Measurements from ENCODE around the gene MT1X. TPM values are rescaled to one million over a fixed set of nuclear protein-coding genes. Genes with fewer than 3 reads are reported as not detected.

The MT1X gene
- total and polyA plus RNA-seq, 2 of the 13 experiments (the other 11 are each of a cell fraction or from before 2014, with no cell fraction given), result 19.7 to 288 TPM

DNA sequence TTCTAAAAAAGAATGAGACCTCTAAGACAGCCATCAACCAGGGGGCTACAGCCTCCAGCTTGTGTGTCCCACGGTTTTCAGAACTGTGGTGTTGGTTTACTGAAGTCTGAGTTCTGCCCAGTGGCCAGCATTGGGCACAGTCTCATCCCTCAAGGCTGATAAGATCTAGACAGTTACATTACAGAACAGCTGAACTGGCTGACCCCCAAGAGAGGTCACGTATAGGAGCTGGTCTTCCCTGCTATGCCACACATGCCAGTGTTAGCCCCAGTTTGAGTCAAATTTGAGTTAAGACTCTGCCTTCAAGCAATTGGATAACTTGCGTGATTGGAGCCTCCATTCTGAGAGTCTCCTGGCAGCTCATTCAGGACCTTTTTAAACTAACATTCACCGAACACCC lies 32.9 kb downstream of the MT1X start (continued):
- TF ChIP-seq, protein P1, sequence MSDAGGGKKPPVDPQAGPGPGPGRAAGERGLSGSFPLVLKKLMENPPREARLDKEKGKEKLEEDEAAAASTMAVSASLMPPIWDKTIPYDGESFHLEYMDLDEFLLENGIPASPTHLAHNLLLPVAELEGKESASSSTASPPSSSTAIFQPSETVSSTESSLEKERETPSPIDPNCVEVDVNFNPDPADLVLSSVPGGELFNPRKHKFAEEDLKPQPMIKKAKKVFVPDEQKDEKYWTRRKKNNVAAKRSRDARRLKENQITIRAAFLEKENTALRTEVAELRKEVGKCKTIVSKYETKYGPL (CRISPR knock-in tag; IDR thresholded peaks at IDR 0.05), result no peak
- TF ChIP-seq, protein P2, sequence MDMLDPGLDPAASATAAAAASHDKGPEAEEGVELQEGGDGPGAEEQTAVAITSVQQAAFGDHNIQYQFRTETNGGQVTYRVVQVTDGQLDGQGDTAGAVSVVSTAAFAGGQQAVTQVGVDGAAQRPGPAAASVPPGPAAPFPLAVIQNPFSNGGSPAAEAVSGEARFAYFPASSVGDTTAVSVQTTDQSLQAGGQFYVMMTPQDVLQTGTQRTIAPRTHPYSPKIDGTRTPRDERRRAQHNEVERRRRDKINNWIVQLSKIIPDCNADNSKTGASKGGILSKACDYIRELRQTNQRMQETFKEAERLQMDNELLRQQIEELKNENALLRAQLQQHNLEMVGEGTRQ (IDR thresholded peaks at IDR 0.05; ENCODE audit: low read depth, low read length), result no peak
- TF ChIP-seq, protein P2 (CRISPR knock-in tag; IDR thresholded peaks at IDR 0.05; ENCODE audit: borderline replicate concordance), result no peak
- TF ChIP-seq ZNF143 (CRISPR knock-in tag; IDR thresholded peaks at IDR 0.05) (no peak), ZNF484 (CRISPR knock-in tag; IDR thresholded peaks at IDR 0.05; ENCODE audit: borderline replicate concordance, low read depth) (no peak), KDM4B (CRISPR knock-in tag; IDR thresholded peaks at IDR 0.05) (no peak), MAFF (IDR thresholded peaks at IDR 0.05; ENCODE audit: low read depth, low read length) (no peak), KAT8 (CRISPR knock-in tag; IDR thresholded peaks at IDR 0.05) (no peak), ZNF549 (CRISPR knock-in tag; IDR thresholded peaks at IDR 0.05) (no peak)
- TF ChIP-seq, protein P3, sequence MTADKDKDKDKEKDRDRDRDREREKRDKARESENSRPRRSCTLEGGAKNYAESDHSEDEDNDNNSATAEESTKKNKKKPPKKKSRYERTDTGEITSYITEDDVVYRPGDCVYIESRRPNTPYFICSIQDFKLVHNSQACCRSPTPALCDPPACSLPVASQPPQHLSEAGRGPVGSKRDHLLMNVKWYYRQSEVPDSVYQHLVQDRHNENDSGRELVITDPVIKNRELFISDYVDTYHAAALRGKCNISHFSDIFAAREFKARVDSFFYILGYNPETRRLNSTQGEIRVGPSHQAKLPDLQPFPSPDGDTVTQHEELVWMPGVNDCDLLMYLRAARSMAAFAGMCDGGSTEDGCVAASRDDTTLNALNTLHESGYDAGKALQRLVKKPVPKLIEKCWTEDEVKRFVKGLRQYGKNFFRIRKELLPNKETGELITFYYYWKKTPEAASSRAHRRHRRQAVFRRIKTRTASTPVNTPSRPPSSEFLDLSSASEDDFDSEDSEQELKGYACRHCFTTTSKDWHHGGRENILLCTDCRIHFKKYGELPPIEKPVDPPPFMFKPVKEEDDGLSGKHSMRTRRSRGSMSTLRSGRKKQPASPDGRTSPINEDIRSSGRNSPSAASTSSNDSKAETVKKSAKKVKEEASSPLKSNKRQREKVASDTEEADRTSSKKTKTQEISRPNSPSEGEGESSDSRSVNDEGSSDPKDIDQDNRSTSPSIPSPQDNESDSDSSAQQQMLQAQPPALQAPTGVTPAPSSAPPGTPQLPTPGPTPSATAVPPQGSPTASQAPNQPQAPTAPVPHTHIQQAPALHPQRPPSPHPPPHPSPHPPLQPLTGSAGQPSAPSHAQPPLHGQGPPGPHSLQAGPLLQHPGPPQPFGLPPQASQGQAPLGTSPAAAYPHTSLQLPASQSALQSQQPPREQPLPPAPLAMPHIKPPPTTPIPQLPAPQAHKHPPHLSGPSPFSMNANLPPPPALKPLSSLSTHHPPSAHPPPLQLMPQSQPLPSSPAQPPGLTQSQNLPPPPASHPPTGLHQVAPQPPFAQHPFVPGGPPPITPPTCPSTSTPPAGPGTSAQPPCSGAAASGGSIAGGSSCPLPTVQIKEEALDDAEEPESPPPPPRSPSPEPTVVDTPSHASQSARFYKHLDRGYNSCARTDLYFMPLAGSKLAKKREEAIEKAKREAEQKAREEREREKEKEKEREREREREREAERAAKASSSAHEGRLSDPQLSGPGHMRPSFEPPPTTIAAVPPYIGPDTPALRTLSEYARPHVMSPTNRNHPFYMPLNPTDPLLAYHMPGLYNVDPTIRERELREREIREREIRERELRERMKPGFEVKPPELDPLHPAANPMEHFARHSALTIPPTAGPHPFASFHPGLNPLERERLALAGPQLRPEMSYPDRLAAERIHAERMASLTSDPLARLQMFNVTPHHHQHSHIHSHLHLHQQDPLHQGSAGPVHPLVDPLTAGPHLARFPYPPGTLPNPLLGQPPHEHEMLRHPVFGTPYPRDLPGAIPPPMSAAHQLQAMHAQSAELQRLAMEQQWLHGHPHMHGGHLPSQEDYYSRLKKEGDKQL (CRISPR knock-in tag; IDR thresholded peaks at IDR 0.05; ENCODE audit: low read depth), result no peak

Data from HepG2 (cell line).